Endothelial cell of umbilical vein (primary cell): Measurements from ENCODE around the gene TSPAN9.

ENCODE experiments used
- CTCF ChIP-seq, 2 donors: IDR thresholded peaks; 1 replicate in 1 of 2; 2 replicates in 1 of 2; pipeline ENCODE4 v1.5.1; 2011; ENCODE audit warnings: low read length in 2 of 2, mild to moderate bottlenecking in 2 of 2, moderate library complexity in 2 of 2, control low read depth in 1 of 2, inconsistent platforms in 1 of 2, low read depth in 1 of 2; ENCODE audit not compliant: insufficient read depth in 1 of 2; ENCODE audit errors: extremely low read depth in 1 of 2
- EZH2 ChIP-seq: IDR thresholded peaks from 2 replicates; pipeline ENCODE4 v1.6.1; 2012; ENCODE audit warnings: borderline replicate concordance, low read depth, mild to moderate bottlenecking, moderate library complexity, low read length, inconsistent platforms; ENCODE audit not compliant: severe bottlenecking
- FOS ChIP-seq: IDR thresholded peaks from 2 replicates; pipeline ENCODE4 v1.6.1; 2011; ENCODE audit warnings: mild to moderate bottlenecking, low read length, moderate library complexity, borderline replicate concordance; ENCODE audit not compliant: insufficient read depth
- JUN ChIP-seq: IDR thresholded peaks from 2 replicates; pipeline ENCODE4 v1.6.1; 2011; ENCODE audit warnings: borderline replicate concordance, low read depth; ENCODE audit not compliant: insufficient read length, insufficient read depth
- MAX ChIP-seq: IDR thresholded peaks from 2 replicates; pipeline ENCODE4 v1.6.1; 2011; ENCODE audit not compliant: insufficient read depth, insufficient read length
- MYC ChIP-seq: IDR thresholded peaks from one replicate; pipeline ENCODE4 v1.6.1; 2011; ENCODE audit warnings: mild to moderate bottlenecking, low read depth, low read length
- POLR2A ChIP-seq: IDR thresholded peaks from 2 replicates; pipeline ENCODE4 v1.6.1; 2012; ENCODE audit warnings: low read depth, mild to moderate bottlenecking, control low read depth, low read length
- POLR2AphosphoS5 ChIP-seq: IDR thresholded peaks from 2 replicates; pipeline ENCODE4 v1.6.1; 2012; ENCODE audit warnings: low read depth, mild to moderate bottlenecking, control low read depth, low read length, moderate library complexity; ENCODE audit not compliant: insufficient read depth

GRCh38 chr12:3028108-3028507, 49.1 kb upstream of the TSPAN9 start:
- no peak for TF ChIP-seq POLR2A
- TF ChIP-seq MAX = no peak
- TF ChIP-seq EZH2 = no peak
- TF ChIP-seq CTCF (IDR thresholded peaks at IDR 0.05; ENCODE audit: extremely low read depth in 1 of 2, insufficient read depth in 1 of 2, low read depth in 1 of 2, low read length in 2 of 2) = no peak
- no peak for TF ChIP-seq POLR2AphosphoS5
- TF ChIP-seq JUN = no peak
- no peak for TF ChIP-seq FOS
- TF ChIP-seq MYC = no peak
